Brain microvascular endothelial cell (primary cell): Measurements from ENCODE around the gene GTPBP1.

ENCODE experiments used
- DNase-seq: peaks from one replicate; pipeline ENCODE4 v3.0.0-alpha.2; 2020
- H3K27ac ChIP-seq: fragments of 250-450 bp; sonication (Bioruptor Pico); 2 replicates; pipeline ENCODE4 v1.5.1; 2020; ENCODE audit warnings: mild to moderate bottlenecking, moderate library complexity
- H3K27me3 ChIP-seq: fragments of 250-450 bp; sonication (Bioruptor Pico); replicated peaks from 2 replicates; pipeline ENCODE4 v1.5.1; 2020; ENCODE audit warnings: mild to moderate bottlenecking
- H3K36me3 ChIP-seq: fragments of 250-450 bp; sonication (Bioruptor Pico); replicated peaks from 2 replicates; pipeline ENCODE4 v1.5.1; 2020; ENCODE audit warnings: mild to moderate bottlenecking
- H3K4me3 ChIP-seq: 2 replicates; pipeline ENCODE4 v1.5.1; 2011; ENCODE audit warnings: low read depth, mild to moderate bottlenecking, control low read depth, low read length, moderate library complexity
- CTCF ChIP-seq: IDR thresholded peaks from 2 replicates; pipeline ENCODE4 v1.5.1; 2011; ENCODE audit warnings: low read depth, mild to moderate bottlenecking, moderate library complexity, low read length, control low read depth, inconsistent platforms; ENCODE audit errors: missing control alignments
- in situ Hi-C: cut with HindIII; loops from 2 replicates; pipeline ENCODE4 v1.10.0; 2017; ENCODE audit warnings: low sequenced_read_pairs, low pct_ligation_motif_present

GTPBP1 gene

GRCh38 chr22:38710866-38711265 lies 5.1 kb downstream of the GTPBP1 start:
- in situ Hi-C loops, result no loop called here
- DNase-seq, result no peak
- TF ChIP-seq CTCF, result no peak
- Histone ChIP-seq H3K4me3 (no peak overlapping the region), H3K36me3 (peaks cover 5% of the 10 kb centered on the region), H3K27me3 (no peaks in the 10 kb centered on the region), H3K27ac (no peak overlapping the region)

- H3K27ac ChIP-seq, result no peak overlapping the region
- TF ChIP-seq CTCF, result no peak
- no peak for DNase-seq
- in situ Hi-C loops, result no loop called here
- peaks cover 22% of the 10 kb centered on the region for H3K36me3 ChIP-seq
- no peaks in the 10 kb centered on the region for H3K27me3 ChIP-seq
- H3K4me3 ChIP-seq, result no peak overlapping the region
These were observed 6.9 kb downstream of the GTPBP1 start for GRCh38 chr22:38712486-38713207.

- no peak for TF ChIP-seq CTCF
These were observed 8.2 kb downstream of the GTPBP1 start for GRCh38 chr22:38713921-38714320.

GRCh38 chr22:38715176-38715764 lies 9.5 kb downstream of the GTPBP1 start:
- in situ Hi-C loops, result no loop called here
- DNase-seq, result no peak
- Histone ChIP-seq H3K4me3 (no peak overlapping the region), H3K27me3 (no peaks in the 10 kb centered on the region), H3K36me3 (peaks cover 24% of the 10 kb centered on the region), H3K27ac (no peak overlapping the region)
- TF ChIP-seq CTCF, result no peak

More at GRCh38 chr22:38713921-38714320, 8.2 kb downstream of the GTPBP1 start:
- Histone ChIP-seq H3K27me3 (no peaks in the 10 kb centered on the region), H3K27ac (no peak overlapping the region), H3K36me3 (peaks cover 24% of the 10 kb centered on the region), H3K4me3 (no peak overlapping the region)
- in situ Hi-C loops, result no loop called here
- no peak for DNase-seq

GRCh38 chr22:38715852-38716251 lies 10.1 kb downstream of the GTPBP1 start:
- no peak for DNase-seq
- TF ChIP-seq CTCF, result no peak
- H3K27ac ChIP-seq, result no peak overlapping the region
- no peak overlapping the region for H3K4me3 ChIP-seq
- peaks cover 24% of the 10 kb centered on the region for H3K36me3 ChIP-seq
- no peaks in the 10 kb centered on the region for H3K27me3 ChIP-seq
- in situ Hi-C loops, result no loop called here
